Esophagus squamous epithelium (tissue), 5 donors: ENCODE data around the gene ZDHHC14. TPM values are rescaled to one million over a fixed set of nuclear protein-coding genes. Genes with fewer than 3 reads are reported as not detected.
"Not testable (repeated sequence)": the region's sequence is repeated elsewhere in the genome, so short reads cannot be mapped to it uniquely, and the experiment has no call there.

Experiments
- DNase-seq: peaks from one replicate; lab custom pipeline; 2025; lab: John Stamatoyannopoulos, UW
- H3K27ac ChIP-seq, 4 donors: fragments of 200-600 bp; sonication (generic); one replicate each; pipeline ENCODE4 v1.5.1; 2016 to 2019; ENCODE audit warnings: mild to moderate bottlenecking in 1 of 4
- H3K27me3 ChIP-seq, 4 donors: fragments of 200-600 bp; sonication (generic); 1 replicate in 3 of 4; 2 replicates in 1 of 4; pipeline versions ENCODE4 v1.5.1 to v1.6.0; 2017 to 2021; ENCODE audit warnings: antibody characterized with exemption in 1 of 4
- H3K36me3 ChIP-seq, 3 donors: fragments of 200-600 bp; sonication (generic); one replicate each; pipeline ENCODE4 v1.5.1; 2016 to 2019
- H3K4me1 ChIP-seq, 3 donors: fragments of 200-600 bp; sonication (generic); one replicate each; pipeline ENCODE4 v1.5.1; 2017 to 2019
- H3K4me3 ChIP-seq, 4 donors: fragments of 200-600 bp; sonication (generic); 1 replicate in 3 of 4; 2 replicates in 1 of 4; pipeline ENCODE4 v1.5.1; 2016 to 2019; ENCODE audit warnings: mild to moderate bottlenecking in 2 of 4, moderate library complexity in 1 of 4
- H3K9me3 ChIP-seq, 3 donors: fragments of 200-600 bp; sonication (generic); one replicate each; pipeline ENCODE4 v1.5.1; 2016 to 2019
- POLR2A ChIP-seq, 4 donors: fragments of 450-650 bp; IDR thresholded peaks; one replicate each; pipeline ENCODE4 v1.6.1; 2017; ENCODE audit warnings: antibody characterized with exemption in 4 of 4, mild to moderate bottlenecking in 4 of 4, moderate library complexity in 3 of 4
- WGBS, 2 donors: methylation state at CpG; one replicate each; pipeline ENCODE4 v1.1.5; 2018; 5-methylcytosine and 5-hydroxymethylcytosine counted together
- intact Hi-C: fragments of 100-400 bp; cut with DNase I; formaldehyde crosslinking; loops from one replicate; pipeline ENCODE4 v1.15.0; 2022
- total RNA-seq, 4 donors: library from RNA; depleted of rRNA; stranded (reverse); fragments of >200 nt; gene quantifications; one replicate each; pipeline ENCODE4 v1.1.0, GENCODE V29; 2016
- TF ChIP-seq, protein P1 (sequence below), 6 experiments: fragments of 450-650 bp in 4 of 6; fragments of 200-600 bp in 2 of 6; sonication (generic) in 2 of 6; IDR thresholded peaks; one replicate each; pipeline ENCODE4 v1.5.1; 2016 to 2019; ENCODE audit warnings: antibody characterized with exemption in 6 of 6, mild to moderate bottlenecking in 4 of 6, moderate library complexity in 4 of 6
- donor health status: DM: yes; HTN: yes; CAD: no.

ZDHHC14 gene
- total RNA-seq, 4 donors from 2014 or later = 6.1 to 15.6 (median 6.9) TPM

DNA sequence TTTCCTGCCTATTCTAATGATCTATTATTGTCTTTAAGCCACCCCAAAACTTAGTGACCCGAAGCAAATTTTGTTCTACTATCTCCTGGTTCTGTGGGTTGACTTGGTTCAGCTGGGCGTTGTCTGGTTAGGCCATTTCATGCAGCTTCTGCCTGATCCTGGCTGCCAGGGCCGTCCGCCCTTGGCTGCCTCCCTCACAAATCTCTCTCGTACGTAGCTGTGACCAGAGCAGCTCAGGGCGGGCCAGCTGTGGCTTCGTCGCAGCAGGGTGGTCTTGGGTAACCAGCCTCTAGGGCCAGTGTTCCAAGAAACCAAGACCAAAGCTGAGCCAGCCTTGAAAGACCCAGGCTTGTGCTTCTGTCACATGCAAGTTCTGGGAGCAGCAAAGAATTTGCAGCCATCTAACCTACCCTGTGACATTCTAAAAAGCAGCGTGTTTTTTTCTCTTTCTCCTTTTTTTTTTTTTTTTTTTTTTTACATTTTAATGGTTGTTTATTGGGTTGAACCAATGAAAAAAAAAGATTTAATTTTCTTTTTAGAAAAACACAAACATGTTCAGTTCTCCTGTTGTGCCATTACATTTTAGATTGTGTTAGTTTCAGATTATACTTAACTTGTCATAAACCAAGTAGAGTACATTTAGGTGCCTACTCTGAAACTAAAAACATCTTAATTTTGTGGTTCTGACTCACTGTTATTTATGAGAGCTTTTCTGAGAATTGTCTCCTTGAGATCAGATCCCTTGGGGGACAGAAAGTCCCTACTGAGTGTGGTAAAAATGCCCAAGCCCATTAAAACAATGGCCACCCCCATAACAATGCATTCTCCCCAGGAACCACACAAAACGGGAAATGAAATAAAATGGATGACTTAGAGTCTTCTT lies 83.9 kb downstream of the ZDHHC14 start:
- no peak for DNase-seq
- WGBS, 2 donors = 71 to 89% methylated on average over 9 to 11 of the region's 11 CpGs
- intact Hi-C loops = no loop called here

DNA sequence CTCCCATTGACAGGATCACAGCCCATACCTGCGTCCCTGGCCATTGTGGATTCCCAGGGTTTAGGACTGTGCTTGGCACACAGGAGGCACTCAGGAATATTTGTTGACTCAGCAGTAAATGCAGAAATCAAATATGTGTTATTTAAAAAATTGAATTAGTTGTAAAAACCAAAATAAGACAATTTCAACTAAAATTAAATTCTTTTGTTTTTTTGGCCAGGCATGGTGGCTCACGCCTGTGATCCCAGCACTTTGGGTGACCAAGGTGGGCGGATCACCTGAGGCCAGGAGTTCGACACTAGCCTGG lies 85.3 kb downstream of the ZDHHC14 start:
- no peak for DNase-seq
- H3K27me3 ChIP-seq = no peaks in the 10 kb centered on the region
- H3K36me3 ChIP-seq = no peaks in the 10 kb centered on the region
- no peak overlapping the region for H3K4me3 ChIP-seq
- TF ChIP-seq POLR2A (IDR thresholded peaks at IDR 0.05) = no peak
- TF ChIP-seq, protein P1, sequence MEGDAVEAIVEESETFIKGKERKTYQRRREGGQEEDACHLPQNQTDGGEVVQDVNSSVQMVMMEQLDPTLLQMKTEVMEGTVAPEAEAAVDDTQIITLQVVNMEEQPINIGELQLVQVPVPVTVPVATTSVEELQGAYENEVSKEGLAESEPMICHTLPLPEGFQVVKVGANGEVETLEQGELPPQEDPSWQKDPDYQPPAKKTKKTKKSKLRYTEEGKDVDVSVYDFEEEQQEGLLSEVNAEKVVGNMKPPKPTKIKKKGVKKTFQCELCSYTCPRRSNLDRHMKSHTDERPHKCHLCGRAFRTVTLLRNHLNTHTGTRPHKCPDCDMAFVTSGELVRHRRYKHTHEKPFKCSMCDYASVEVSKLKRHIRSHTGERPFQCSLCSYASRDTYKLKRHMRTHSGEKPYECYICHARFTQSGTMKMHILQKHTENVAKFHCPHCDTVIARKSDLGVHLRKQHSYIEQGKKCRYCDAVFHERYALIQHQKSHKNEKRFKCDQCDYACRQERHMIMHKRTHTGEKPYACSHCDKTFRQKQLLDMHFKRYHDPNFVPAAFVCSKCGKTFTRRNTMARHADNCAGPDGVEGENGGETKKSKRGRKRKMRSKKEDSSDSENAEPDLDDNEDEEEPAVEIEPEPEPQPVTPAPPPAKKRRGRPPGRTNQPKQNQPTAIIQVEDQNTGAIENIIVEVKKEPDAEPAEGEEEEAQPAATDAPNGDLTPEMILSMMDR (IDR thresholded peaks at IDR 0.05) = no peak
- no peaks in the 10 kb centered on the region for H3K9me3 ChIP-seq
- peaks cover 0 to 4% (median 0%) of the 10 kb centered on the region in 3 donors for H3K4me1 ChIP-seq
- H3K27ac ChIP-seq = no peak overlapping the region
- 88 to 100% methylated on average over 4 of the region's 4 CpGs for WGBS, 2 donors
- intact Hi-C loops = no loop called here

More for the DNA sequence above, 83.9 kb downstream of the ZDHHC14 start:
- Histone ChIP-seq H3K9me3 (no peaks in the 10 kb centered on the region), H3K36me3 (no peaks in the 10 kb centered on the region), H3K4me3 (no peak overlapping the region), H3K4me1 (peaks cover 0 to 13% (median 0%) of the 10 kb centered on the region in 3 donors), H3K27ac (no peak overlapping the region), H3K27me3 (no peaks in the 10 kb centered on the region)
- TF ChIP-seq POLR2A (IDR thresholded peaks at IDR 0.05) = no peak
- TF ChIP-seq, protein P1 (IDR thresholded peaks at IDR 0.05) = no peak

DNA sequence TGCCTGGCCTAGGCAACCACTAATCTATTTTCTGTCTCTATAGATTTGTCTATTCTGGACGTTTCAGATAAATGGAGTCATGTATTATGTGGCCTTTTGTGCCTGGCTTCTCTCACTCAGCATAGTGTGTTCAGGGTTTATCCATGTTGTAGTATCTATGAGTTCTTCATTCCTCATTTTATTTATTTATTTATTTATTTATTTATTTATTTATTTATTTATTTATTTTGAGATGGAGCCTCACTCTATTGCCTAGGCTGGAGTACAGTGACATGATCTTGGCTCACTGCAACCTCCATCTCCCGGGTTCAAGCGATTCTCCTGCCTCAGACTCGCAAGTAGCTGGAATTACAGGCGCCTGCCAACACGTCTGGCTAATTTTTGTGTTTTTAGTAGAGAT lies 86.3 kb downstream of the ZDHHC14 start:
- H3K27ac ChIP-seq, H3K27me3 ChIP-seq, DNase-seq, H3K4me3 ChIP-seq, H3K36me3 ChIP-seq, H3K4me1 ChIP-seq, H3K9me3 ChIP-seq, intact Hi-C loops: not testable (repeated sequence)
- 80 to 95% methylated on average over 3 to 6 of the region's 6 CpGs for WGBS, 2 donors

DNA sequence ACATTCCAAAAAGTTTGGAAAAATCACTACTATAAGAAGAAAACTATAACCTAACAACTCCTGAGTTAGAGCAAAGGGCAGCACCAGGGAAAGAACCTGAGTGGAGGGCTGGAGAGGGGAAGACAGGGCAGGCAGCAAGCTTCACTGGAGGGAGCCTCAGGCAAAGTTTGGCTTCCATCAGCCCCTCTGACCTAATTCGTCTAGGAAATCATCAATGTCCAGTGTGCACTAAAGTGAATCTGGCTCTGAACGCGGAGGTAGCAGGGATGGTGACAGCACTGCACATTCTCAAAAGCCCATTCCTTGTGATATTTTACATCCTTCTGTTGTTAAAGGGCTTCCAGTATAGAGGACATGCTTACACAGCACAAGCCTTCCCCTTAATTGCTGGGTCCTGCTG lies 87.1 kb downstream of the ZDHHC14 start:
- TF ChIP-seq, protein P1 (IDR thresholded peaks at IDR 0.05) = no peak
- TF ChIP-seq POLR2A (IDR thresholded peaks at IDR 0.05) = no peak
- no peaks in the 10 kb centered on the region for H3K4me1 ChIP-seq
- H3K4me3 ChIP-seq = no peak overlapping the region
- no peak for DNase-seq
- 89 to 91% methylated on average over 3 of the region's 3 CpGs for WGBS, 2 donors
- intact Hi-C loops = no loop called here
- H3K27ac ChIP-seq = no peak overlapping the region
- no peaks in the 10 kb centered on the region for H3K27me3 ChIP-seq
- H3K36me3 ChIP-seq = no peaks in the 10 kb centered on the region
- no peaks in the 10 kb centered on the region for H3K9me3 ChIP-seq

DNA sequence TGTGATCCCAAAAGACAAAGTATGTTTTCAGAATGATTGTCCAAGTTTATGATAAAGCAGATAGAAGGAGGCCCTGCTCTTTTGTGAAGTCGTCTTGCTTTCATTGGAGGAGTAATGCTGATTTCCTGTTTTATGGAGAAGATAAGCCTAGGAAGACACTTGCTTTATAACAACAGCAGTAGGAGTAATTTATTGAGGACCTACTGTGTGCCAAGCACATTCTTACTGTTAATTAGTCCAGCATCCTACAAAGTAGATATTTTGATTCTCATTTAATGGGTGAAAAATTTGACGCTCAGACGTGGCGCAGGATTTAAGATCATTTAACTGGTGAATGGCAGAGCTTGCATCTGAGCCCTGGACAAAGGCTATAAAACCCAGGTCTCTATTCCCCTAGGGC lies 87.6 kb downstream of the ZDHHC14 start:
- H3K9me3 ChIP-seq = no peaks in the 10 kb centered on the region
- DNase-seq = no peak
- H3K4me3 ChIP-seq = no peak overlapping the region
- WGBS, 2 donors = 78 to 82% methylated on average over 4 of the region's 4 CpGs
- intact Hi-C loops = no loop called here
- no peaks in the 10 kb centered on the region for H3K36me3 ChIP-seq
- TF ChIP-seq, protein P1 (IDR thresholded peaks at IDR 0.05) = no peak
- TF ChIP-seq POLR2A (IDR thresholded peaks at IDR 0.05) = no peak
- no peaks in the 10 kb centered on the region for H3K27me3 ChIP-seq
- H3K27ac ChIP-seq = no peak overlapping the region
- H3K4me1 ChIP-seq = no peaks in the 10 kb centered on the region
